Measurements from ENCODE around the gene CACNA1C.
A peak's percentile ranks its signal among the peaks of the same experiment; 100 is the strongest.
"Not testable (repeated sequence)": the region's sequence is repeated elsewhere in the genome, so short reads cannot be mapped to it uniquely, and the experiment has no call there.

Gene CACNA1C

DNA sequence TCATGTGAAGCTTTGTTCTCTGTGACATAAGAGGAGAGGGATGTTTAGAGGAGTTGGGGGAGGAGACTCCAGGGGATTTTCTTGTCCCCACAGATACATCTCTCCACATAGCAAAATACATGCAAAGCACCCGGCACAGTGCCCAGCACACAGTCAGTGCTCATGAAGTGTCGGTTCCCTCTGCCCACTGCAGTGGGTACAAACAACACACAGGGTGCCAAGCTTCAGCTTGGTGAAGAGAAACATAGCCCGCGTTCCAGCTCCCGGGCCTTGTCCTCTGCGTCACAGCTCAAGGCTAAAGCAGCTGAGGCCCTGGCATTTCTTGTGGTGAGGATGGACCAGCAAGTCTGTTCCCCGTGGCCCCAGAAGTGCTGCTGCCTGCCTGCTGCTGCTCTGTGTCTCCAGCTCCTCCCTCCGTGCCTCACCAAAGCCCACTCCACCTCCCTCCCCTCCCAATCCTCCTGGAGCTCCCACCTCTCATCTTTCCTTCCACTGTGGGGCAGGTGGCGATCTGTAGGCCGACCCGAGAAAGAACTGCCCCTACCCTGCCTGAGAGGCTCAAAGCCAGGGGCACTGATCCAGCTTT, 685.0 kb downstream of the CACNA1C start:
- TF ChIP-seq, protein P1, sequence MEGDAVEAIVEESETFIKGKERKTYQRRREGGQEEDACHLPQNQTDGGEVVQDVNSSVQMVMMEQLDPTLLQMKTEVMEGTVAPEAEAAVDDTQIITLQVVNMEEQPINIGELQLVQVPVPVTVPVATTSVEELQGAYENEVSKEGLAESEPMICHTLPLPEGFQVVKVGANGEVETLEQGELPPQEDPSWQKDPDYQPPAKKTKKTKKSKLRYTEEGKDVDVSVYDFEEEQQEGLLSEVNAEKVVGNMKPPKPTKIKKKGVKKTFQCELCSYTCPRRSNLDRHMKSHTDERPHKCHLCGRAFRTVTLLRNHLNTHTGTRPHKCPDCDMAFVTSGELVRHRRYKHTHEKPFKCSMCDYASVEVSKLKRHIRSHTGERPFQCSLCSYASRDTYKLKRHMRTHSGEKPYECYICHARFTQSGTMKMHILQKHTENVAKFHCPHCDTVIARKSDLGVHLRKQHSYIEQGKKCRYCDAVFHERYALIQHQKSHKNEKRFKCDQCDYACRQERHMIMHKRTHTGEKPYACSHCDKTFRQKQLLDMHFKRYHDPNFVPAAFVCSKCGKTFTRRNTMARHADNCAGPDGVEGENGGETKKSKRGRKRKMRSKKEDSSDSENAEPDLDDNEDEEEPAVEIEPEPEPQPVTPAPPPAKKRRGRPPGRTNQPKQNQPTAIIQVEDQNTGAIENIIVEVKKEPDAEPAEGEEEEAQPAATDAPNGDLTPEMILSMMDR (conservative IDR thresholded peaks at IDR 0.05): no peak
- no peak for TF ChIP-seq ZFX (IDR thresholded peaks at IDR 0.05)
- no peak overlapping the region for H3K27ac ChIP-seq

DNA sequence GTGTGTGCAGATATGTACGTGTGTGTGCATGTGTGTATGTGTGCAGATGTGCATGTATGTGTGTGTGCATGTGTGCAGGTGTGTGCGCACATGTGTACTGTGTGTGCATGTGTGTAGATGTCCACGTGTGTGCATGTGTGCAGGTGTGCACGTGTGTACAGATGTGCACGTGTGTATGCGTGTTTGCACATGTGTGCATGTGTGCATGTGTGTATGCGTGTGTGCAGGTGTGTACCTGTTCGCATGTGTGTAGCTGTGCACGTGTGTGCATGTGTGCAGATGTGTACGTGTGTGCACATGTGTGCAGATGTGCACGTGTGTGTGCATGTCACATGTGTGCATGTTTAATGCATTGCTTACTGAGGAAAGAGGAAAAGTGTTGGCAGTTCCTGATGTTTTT, 686.3 kb downstream of the CACNA1C start:
- no peak overlapping the region for H3K27ac ChIP-seq
- TF ChIP-seq, protein P1 (conservative IDR thresholded peaks at IDR 0.05): no peak
- no peak for TF ChIP-seq ZFX (IDR thresholded peaks at IDR 0.05)

DNA sequence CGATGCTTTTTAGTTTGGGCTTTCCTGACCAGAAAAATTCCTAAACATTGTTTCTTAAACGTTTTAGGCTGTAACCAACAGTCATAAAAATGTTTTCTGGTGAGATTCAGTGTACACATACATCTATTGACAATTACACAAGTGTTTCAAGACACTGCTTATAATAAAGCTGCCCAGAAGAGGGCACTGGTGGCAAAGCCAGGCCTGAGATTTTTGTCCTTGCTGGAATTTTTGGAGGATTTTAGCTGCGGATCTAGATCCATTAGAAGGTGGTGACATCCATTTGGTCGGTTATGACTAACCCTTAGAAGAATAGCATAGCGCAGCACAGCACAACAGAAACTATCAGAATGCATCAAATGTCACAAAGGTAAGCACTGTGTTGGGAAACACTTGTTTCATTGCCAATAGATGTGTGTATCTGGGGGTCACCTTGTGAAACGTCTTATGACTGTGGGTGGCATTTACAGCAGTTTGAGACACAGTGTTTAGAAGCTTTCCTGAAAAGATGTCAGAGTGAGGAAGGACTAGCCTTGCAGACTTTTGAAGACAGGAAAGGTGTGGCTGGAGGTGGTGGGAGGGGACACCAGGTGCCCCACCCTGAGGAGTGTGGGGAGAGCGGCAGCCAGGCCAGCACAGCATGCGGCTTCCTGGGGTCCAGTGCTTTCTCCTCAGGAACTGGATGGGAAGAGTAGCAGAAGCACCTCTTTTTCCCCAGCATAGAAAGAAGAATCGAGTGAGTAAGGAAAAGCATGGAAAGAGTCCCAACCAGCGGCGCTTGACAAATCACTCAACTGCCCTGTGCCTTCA, 687.2 kb downstream of the CACNA1C start:
- no peak overlapping the region for H3K27ac ChIP-seq
- TF ChIP-seq, protein P1 (conservative IDR thresholded peaks at IDR 0.05): peak; percentile 93
- no peak for TF ChIP-seq ZFX (IDR thresholded peaks at IDR 0.05)

DNA sequence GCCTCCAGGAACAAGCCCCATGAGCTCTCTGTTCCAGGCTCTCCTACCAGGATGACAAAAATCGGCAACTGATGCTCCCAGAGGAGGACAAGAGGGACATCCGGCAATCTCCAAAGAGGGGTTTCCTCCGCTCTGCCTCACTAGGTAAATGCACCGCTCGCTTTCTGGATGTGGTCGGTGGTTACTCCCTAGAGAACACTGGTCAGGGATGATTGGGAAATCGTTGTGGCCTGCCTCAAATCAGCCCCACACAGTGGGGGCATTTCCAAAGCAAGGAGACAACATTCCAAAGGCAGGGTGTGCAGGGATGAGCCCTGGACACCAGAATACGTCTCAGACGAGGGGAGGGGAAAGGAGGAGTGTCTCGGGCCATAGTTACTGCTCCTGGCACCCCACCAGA, 689.2 kb downstream of the CACNA1C start:
- H3K27ac ChIP-seq: not testable (repeated sequence)

DNA sequence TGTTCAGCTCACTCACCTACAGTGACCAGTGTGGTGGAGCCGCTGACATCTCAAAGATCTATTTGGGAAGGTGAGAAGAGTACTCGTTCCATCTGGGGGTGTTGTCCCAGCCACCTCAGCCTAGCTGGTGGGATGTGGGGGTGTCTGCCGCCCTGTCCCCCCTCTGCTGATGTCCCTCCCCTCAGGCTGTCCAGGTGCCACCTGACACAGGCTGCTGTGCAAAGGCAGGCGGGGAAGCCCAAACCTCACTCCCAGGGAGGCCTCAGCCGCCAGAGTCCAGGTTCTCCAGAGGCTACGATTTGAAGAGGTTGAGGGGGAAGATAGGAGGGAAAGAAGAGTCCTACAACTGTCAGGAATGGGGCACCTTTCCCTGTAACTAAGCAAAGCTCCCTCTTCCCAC, 690.7 kb downstream of the CACNA1C start:
- no peak overlapping the region for H3K27ac ChIP-seq
- no peak for TF ChIP-seq ZFX (IDR thresholded peaks at IDR 0.05)
- TF ChIP-seq, protein P1 (conservative IDR thresholded peaks at IDR 0.05): no peak

DNA sequence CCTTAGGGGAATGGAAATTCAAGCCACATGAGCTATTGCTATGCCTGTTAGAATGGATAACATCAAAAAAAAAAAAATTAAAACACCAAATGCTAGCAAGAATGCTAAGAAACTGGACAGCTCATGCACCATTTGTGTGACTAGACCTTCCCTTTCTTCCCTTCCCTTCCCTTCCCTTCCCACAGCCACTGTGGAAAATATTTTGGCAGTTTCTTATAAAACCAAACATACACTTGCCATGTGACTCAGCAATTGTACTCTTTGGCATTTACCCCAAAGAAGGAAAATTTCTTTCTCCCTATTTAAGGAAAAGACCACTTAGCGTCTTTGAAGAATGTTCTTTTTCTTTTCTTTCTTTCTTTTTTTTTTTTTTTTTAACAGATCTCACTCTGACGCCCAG, 692.9 kb downstream of the CACNA1C start:
- no peak overlapping the region for H3K27ac ChIP-seq
- TF ChIP-seq, protein P1 (conservative IDR thresholded peaks at IDR 0.05): no peak
- TF ChIP-seq ZFX (IDR thresholded peaks at IDR 0.05): no peak

Measured in C4-2B (cell line).